Osteocyte (in vitro differentiated cells): ENCODE data around the gene JAKMIP1. TPM values are rescaled to one million over a fixed set of nuclear protein-coding genes. Genes with fewer than 3 reads are reported as not detected.

Experiments
- DNase-seq: peaks from one replicate; pipeline ENCODE4 v3.0.0; 2021; ENCODE audit warnings: mixed read lengths; ENCODE audit not compliant: unreplicated experiment; ENCODE audit errors: extremely low spot score
- H3K27ac Mint-ChIP-seq: one replicate; pipeline ENCODE4 v1.8.0; 2021; ENCODE audit warnings: mild to moderate bottlenecking, mixed read lengths; ENCODE audit not compliant: unreplicated experiment
- H3K27me3 Mint-ChIP-seq: one replicate; pipeline ENCODE4 v1.8.0; 2021; ENCODE audit warnings: mixed read lengths; ENCODE audit not compliant: unreplicated experiment
- H3K36me3 Mint-ChIP-seq: one replicate; pipeline ENCODE4 v1.8.0; 2021; ENCODE audit warnings: mixed read lengths; ENCODE audit not compliant: unreplicated experiment
- H3K4me1 Mint-ChIP-seq: one replicate; pipeline ENCODE4 v1.8.0; 2021; ENCODE audit warnings: mixed read lengths; ENCODE audit not compliant: unreplicated experiment
- H3K4me3 Mint-ChIP-seq: one replicate; pipeline ENCODE4 v1.8.0; 2021; ENCODE audit warnings: mild to moderate bottlenecking, moderate library complexity, mixed read lengths; ENCODE audit not compliant: unreplicated experiment
- H3K9me3 Mint-ChIP-seq: one replicate; pipeline ENCODE4 v1.8.0; 2021; ENCODE audit warnings: mixed read lengths; ENCODE audit not compliant: unreplicated experiment
- CTCF ChIP-seq: fragments of 200-600 bp; sonication (generic); IDR thresholded peaks from 2 replicates; pipeline ENCODE4 v1.5.0; 2021; ENCODE audit warnings: antibody characterized with exemption, mild to moderate bottlenecking, moderate library complexity
- total RNA-seq: library from RNA; stranded (reverse); gene quantifications from 2 replicates; pipeline ENCODE4 v1.2.1, GENCODE V29; 2021

The JAKMIP1 gene
- total RNA-seq, 1 donor from 2014 or later: not detected

DNA sequence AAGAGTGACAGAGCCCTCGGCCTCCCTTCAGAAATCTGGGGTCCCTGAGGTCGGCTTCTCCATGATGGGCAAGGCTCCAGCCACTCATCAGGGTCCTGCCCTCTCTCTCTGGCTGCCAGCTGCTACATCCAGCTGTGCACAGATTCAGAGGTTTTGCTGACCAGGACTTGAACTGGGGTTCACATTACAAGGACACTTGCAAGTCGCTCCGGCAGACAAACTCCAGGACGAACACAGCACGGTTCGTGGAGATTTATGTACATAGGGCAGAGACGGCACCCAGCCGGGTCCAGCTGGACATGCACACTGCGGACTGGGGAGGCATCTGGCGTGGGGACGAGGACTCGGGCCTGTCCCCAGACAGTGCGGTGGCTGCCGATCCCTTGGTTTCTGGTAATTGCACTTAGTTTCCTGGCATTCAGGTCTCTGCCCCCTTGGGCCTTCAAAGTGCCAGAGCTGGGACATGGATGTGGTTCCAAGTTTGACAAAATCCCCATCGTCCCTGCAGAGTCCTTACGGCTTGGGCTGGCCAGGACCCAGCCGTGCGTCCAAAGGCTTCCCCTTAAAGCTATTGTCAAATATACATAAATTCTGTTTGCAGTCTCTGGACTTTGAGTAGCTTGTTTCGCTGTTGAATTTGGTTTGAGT is 175.9 kb downstream of the JAKMIP1 start:
- no peak for TF ChIP-seq CTCF
- Mint-ChIP-seq H3K4me1 (no peaks in the 10 kb centered on the region), H3K27ac (no peak overlapping the region), H3K36me3 (no peaks in the 10 kb centered on the region), H3K27me3 (peaks cover 21% of the 10 kb centered on the region), H3K4me3 (no peak overlapping the region), H3K9me3 (no peaks in the 10 kb centered on the region)
- DNase-seq: no peak

DNA sequence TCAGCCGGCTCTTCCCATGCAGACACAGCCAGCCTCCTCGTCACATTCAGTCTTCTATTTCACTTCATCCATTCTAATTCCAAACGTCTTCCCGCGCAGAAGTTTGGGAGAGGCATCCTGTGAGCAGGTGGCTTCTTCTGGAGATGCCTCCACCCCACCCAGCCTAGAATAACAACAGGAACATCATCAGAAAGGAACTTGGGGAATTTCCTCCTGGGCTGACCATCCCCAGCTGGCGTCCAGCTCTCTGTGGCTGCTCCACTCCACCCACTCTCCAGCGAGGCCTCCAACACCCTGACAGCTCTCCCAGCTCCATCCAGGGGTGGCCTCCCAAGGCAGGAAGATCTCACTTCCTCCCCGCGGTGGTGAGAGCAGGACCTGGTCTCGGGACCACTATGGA is 176.6 kb downstream of the JAKMIP1 start:
- Mint-ChIP-seq H3K27me3 (peaks cover 19% of the 10 kb centered on the region), H3K4me3 (no peak overlapping the region), H3K27ac (no peak overlapping the region), H3K9me3 (no peaks in the 10 kb centered on the region), H3K36me3 (no peaks in the 10 kb centered on the region), H3K4me1 (no peaks in the 10 kb centered on the region)
- no peak for DNase-seq
- TF ChIP-seq CTCF: no peak

GRCh38 chr4:6022607-6023288 is 177.6 kb downstream of the JAKMIP1 start:
- H3K4me3 Mint-ChIP-seq: no peak overlapping the region
- DNase-seq: no peak
- no peaks in the 10 kb centered on the region for H3K36me3 Mint-ChIP-seq
- no peaks in the 10 kb centered on the region for H3K4me1 Mint-ChIP-seq
- no peak for TF ChIP-seq CTCF
- H3K27ac Mint-ChIP-seq: no peak overlapping the region
- peaks cover 18% of the 10 kb centered on the region for H3K27me3 Mint-ChIP-seq
- H3K9me3 Mint-ChIP-seq: no peaks in the 10 kb centered on the region

GRCh38 chr4:6021831-6022606 is 178.3 kb downstream of the JAKMIP1 start:
- Mint-ChIP-seq H3K4me3 (no peak overlapping the region), H3K27ac (no peak overlapping the region), H3K4me1 (no peaks in the 10 kb centered on the region), H3K36me3 (no peaks in the 10 kb centered on the region), H3K9me3 (no peaks in the 10 kb centered on the region), H3K27me3 (peaks cover 16% of the 10 kb centered on the region)
- TF ChIP-seq CTCF: no peak
- DNase-seq: no peak

GRCh38 chr4:6020613-6021012 is 179.7 kb downstream of the JAKMIP1 start:
- Mint-ChIP-seq H3K4me1 (no peaks in the 10 kb centered on the region), H3K27me3 (peaks cover 16% of the 10 kb centered on the region), H3K9me3 (no peaks in the 10 kb centered on the region), H3K4me3 (no peak overlapping the region), H3K36me3 (no peaks in the 10 kb centered on the region), H3K27ac (no peak overlapping the region)
- DNase-seq: no peak
- TF ChIP-seq CTCF: no peak
